Esophagus squamous epithelium (tissue), 4 donors: ENCODE data around the gene DNAJC25.

ENCODE experiments used
- CTCF ChIP-seq, 6 experiments: fragments of 450-650 bp in 4 of 6; fragments of 200-600 bp in 2 of 6; sonication (generic) in 2 of 6; IDR thresholded peaks; one replicate each; pipeline ENCODE4 v1.5.1; 2016 to 2019; ENCODE audit warnings: antibody characterized with exemption in 6 of 6, mild to moderate bottlenecking in 4 of 6, moderate library complexity in 4 of 6
- POLR2A ChIP-seq, 4 donors: fragments of 450-650 bp; IDR thresholded peaks; one replicate each; pipeline ENCODE4 v1.6.1; 2017; ENCODE audit warnings: antibody characterized with exemption in 4 of 4, mild to moderate bottlenecking in 4 of 4, moderate library complexity in 3 of 4

- no peak for TF ChIP-seq POLR2A (IDR thresholded peaks at IDR 0.05)
- TF ChIP-seq CTCF (IDR thresholded peaks at IDR 0.05), result no peak
These were observed 245 bp upstream of the DNAJC25 start for GRCh38 chr9:111630964-111631213.
